ENCODE results near the gene VGF.
A peak's percentile ranks its signal among the peaks of the same experiment; 100 is the strongest.

VGF gene

GRCh38 chr7:101180130-101180755, 14.9 kb upstream of the VGF start, which contains the start of gene NAT16:
Gene NAT16 (minus strand): TSS chr7:101180293. CDS start chr7:101174807, 5,486 bp downstream.
- DNase-seq: no peak

GRCh38 chr7:101179713-101180112, 14.3 kb upstream of the VGF start:
- no peak for DNase-seq

- peak; percentile 20 for DNase-seq
Observed at GRCh38 chr7:101179117-101179516, 13.7 kb upstream of the VGF start.

- DNase-seq: no peak
Observed at GRCh38 chr7:101177644-101178043, 12.3 kb upstream of the VGF start.

- DNase-seq: no peak
Observed at GRCh38 chr7:101175664-101176063, 10.3 kb upstream of the VGF start.

GRCh38 chr7:101174322-101174854, 9.0 kb upstream of the VGF start:
- DNase-seq: no peak

- no peak for DNase-seq
Observed at GRCh38 chr7:101173752-101174244, 8.4 kb upstream of the VGF start.

DNA sequence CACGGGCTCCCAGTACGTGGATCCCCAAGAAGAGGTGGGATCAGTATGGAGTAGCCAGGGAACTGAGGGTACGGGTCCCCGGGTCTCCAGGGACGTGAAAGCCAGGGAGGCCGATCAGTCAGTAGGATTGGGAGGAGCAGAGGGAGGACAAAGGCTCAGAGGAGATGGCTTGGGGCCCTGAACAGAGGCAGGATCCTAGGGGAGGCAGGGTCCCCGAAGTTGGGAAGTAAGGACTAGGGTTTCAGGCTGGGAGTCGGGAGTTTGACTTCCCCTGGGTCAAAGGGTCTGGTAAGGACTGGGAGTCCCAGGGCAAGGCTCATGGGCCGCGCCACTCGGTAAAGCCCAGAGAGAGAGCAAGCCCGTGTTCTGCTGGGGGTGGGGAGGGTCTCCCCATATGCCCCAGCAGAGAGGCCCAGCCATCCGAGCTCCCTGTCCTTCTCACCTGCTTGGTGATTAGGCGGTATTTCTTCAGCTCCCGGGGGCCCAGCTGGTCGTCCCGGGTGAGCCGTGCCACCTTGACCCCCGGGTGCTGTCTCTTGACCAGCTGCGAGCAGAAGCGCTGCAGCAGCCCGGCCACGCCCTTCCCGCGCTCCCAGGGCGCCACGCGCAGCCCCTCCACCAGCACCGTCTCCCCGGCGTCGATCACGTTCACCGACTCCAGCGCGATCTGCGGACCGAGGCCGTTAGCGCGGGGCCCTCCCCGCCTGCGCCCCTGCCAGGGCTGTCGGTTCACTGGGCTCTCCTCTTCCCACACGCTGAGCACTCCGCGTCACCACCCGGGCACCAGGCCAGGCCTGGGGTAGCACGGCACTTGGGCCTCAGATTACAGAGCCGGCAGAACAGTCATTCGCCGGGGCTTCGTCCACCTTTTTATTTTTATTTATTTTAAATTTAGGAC, 7.7 kb upstream of the VGF start:
- DNase-seq: no peak

DNA sequence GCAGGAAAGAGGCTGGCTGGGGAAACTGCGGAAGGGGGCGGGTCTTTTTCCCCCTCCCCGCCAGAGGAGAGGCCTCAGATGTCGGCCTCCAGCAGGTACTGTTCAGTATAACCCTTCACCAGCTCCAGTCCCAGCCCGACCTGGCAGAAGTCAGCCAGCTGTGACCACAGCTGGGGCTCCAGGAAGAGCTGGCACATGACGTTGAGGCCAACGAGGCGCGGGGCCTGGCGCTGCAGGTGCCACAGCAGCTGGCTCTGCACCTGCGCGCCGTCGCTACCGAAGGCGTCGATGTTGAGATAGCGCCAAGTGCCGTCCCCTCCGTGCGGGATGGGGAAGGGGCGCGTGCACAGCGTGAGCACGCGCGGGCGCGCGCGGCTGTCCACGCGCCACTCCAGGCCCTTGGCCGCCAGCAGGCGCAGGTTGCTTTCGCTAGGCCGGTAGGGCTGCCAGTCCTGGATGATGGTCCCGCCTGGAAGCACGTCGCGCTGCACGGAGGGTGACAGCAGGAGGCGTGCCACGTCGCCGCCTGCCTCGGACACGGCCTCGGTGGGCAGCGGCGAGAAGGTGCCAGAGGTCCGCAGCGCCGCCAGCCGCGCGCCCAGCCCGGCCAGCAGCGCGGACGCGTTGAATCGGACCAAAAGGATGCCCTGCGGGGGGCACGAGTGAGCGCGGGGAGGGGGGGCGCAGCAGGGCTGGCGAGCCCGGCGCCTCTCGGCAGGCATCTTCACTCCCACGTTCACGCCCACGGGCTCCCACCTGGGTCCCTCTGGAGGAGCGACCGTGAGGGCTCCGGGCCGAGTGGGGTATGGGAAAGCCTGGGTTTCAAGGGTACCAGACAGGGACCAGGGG, 6.9 kb upstream of the VGF start:
- DNase-seq: peak; percentile 44

- no peak for DNase-seq
Observed at GRCh38 chr7:101171442-101171837, 6.1 kb upstream of the VGF start.

- no peak for DNase-seq
Observed at GRCh38 chr7:101170617-101171441, 5.5 kb upstream of the VGF start.

GRCh38 chr7:101169838-101170551, 4.6 kb upstream of the VGF start:
- DNase-seq: peak; percentile 32

DNA sequence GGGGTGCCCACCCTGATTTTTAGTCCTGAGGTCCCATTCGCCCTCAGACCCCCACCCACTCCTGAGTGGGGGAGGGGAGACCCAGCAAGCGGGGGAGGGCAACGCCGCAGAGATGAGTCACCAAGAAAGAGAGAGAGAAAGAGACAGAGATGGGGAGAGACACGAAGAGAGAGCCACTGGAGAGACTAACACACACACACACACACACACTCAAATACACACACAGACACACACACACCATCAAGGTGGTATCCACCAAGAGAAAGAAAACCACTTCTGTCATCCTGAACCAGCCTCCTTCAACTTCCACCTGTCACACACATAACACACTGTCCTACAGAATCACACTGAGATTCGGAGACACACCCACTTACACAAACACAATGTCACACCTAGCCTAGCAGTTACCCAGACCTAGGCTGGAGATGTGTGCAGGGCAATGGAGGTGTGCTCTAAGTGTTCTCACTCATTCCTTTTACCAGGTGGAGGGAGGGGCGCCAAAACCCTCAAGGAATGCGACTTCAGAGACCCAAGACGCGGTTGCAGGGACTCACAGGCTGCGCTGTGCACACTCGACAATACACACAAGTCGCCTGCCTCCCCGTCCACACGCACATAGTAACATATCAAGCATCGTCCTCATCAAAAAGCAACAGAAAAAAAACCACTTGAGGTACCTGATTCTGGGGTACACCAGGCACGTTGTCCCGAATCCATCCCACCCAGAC, 3.9 kb upstream of the VGF start:
- no peak for DNase-seq

DNA sequence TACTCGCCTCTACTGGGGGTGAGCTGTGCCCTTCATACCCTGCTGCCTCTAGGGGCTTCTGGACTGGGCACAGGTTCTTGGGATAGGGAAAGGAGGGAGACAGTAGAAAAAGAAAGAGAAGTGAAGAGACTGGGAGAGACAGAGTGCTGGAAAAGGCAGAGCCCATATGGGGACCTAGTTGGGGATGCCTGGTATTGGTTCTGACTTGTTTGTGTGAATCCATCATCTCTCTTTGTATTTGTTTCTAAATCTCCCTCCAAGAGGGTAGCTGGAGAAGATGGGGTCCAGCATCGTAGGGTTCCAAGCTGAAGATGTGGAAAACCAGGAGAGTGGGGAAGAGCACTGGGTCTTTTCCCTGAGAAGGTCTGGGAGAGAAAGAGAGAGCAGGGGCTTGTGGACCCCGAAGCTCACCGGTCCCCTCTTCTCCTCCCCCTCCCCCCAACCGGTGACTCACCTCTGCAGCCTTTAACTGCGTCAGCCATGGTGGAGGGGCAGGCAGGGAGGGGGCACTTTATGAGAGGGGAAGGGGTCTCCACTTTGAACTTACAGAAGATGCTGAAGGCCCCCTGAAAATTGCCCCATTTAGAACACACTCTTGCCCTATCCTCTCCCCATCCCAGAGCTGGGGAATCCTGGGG, 3.2 kb upstream of the VGF start:
- DNase-seq: no peak

DNA sequence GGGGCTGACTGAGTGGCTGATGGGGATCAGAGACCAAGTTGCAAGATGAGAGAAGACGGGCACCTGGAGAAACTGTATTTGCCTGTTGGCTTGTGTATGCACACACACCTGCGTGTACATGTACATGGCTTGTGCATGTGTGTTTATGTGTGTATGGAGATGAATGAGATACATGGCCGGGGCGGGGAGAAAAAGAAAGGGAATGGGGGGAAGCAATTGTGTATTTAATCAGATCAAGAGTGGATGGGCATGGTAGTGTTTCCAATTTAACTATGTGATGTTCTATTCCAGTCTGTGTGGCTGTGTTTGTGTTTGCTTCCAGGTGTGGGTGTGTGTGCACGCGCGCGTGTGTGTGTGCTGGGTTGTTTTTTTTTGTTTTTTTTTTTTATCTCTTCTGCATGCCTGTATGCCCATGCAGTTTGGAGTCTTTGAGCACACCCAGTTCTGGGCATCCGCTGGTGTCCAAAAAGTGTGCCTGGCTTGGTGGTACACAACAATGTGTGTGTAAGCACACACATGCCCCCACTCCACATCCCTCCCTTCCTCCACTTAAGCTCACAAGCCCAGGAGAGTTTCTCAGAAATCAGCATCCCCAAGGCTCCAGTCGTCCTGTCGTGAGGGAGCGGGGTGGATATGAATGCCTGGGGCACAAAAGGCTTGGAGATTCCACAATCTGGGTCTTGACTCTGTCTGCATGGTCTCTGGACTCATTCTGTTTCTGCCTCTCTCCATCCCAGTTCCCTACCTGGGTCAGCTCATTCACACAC, 2.5 kb upstream of the VGF start:
- DNase-seq: no peak

GRCh38 chr7:101166909-101167644, 1.7 kb upstream of the VGF start:
- DNase-seq: no peak

GRCh38 chr7:101166648-101166908, 1.2 kb upstream of the VGF start:
- no peak for DNase-seq

- DNase-seq: no peak
Observed at GRCh38 chr7:101165958-101166647, 734 bp upstream of the VGF start.
